Cardiac muscle cell (in vitro differentiated cells and primary cell): ENCODE measurements around the gene RBBP8NL. TPM values are rescaled to one million over a fixed set of nuclear protein-coding genes. Genes with fewer than 3 reads are reported as not detected.

ENCODE experiments used
- DNase-seq, 2 donors: peaks; one replicate each; pipeline versions ENCODE4 v3.0.0 to v3.0.0-alpha.2; 2010 to 2017; ENCODE audit warnings: low read depth in 1 of 2, low spot score in 1 of 2
- H3K27ac ChIP-seq: fragments of 200-600 bp; sonication (generic); 2 replicates; pipeline ENCODE4 v1.5.1; 2016
- H3K27me3 ChIP-seq: fragments of 200-600 bp; sonication (generic); 2 replicates; pipeline ENCODE4 v1.6.0; 2016; ENCODE audit warnings: control low read depth
- H3K36me3 ChIP-seq: fragments of 200-600 bp; sonication (generic); 2 replicates; pipeline ENCODE4 v1.5.1; 2016; ENCODE audit warnings: control low read depth
- H3K4me1 ChIP-seq: fragments of 200-600 bp; sonication (generic); 2 replicates; pipeline ENCODE4 v1.8.1; 2017; ENCODE audit warnings: low read depth, mild to moderate bottlenecking, mixed run types
- H3K4me3 ChIP-seq: fragments of 200-600 bp; sonication (generic); 2 replicates; pipeline ENCODE4 v1.5.1; 2016; ENCODE audit warnings: mild to moderate bottlenecking
- H3K9me3 ChIP-seq: fragments of 200-600 bp; sonication (generic); 2 replicates; pipeline ENCODE4 v1.5.1; 2017; ENCODE audit warnings: low read depth, mild to moderate bottlenecking, control low read depth
- polyA plus RNA-seq: library from polyadenylated mRNA; unstranded; fragments of >200 nt; fragmentation: Nextera tagmentation; extraction: Ambion mirVana; gene quantifications from 2 replicates; pipeline ENCODE4 v1.2.1, GENCODE V29; 2016
- total RNA-seq: library from RNA; depleted of rRNA; stranded (reverse); fragments of >200 nt; gene quantifications from 2 replicates; pipeline ENCODE4 v1.2.3, GENCODE V29; 2016
- TF ChIP-seq, protein P1 (sequence below): IDR thresholded peaks from 2 replicates; pipeline ENCODE4 v1.5.1; 2012; ENCODE audit warnings: low read depth, mild to moderate bottlenecking, low read length

The RBBP8NL gene
- total and polyA plus RNA-seq, 2 experiments from 2014 or later: not detected

DNA sequence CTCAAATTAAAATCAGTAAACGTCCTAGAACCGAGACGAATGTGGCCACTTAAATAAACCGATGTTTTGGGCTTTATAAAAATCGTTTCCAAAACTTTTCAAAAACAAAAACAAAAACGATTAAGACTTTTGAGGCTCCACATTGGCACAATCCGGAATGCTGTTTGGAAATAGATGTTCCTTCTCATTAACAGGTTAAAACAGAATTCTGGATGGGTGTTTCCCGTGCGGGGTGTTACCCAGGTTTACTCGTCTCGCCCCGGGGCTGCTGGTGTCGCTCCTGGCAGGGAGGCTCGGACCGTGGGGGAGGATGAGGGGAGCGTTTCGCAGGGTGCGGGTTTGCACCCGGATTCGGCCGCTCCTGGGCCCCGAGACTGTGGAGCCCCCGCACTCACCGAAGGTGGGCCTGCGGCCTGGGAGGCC is 47.3 kb upstream of the RBBP8NL start:
- Histone ChIP-seq H3K4me3 (peak overlapping the region; percentile 63), H3K4me1 (peaks cover 33% of the 10 kb centered on the region), H3K36me3 (no peaks in the 10 kb centered on the region), H3K27me3 (no peaks in the 10 kb centered on the region), H3K9me3 (no peaks in the 10 kb centered on the region), H3K27ac (peak overlapping the region; percentile 85)
- TF ChIP-seq, protein P1, sequence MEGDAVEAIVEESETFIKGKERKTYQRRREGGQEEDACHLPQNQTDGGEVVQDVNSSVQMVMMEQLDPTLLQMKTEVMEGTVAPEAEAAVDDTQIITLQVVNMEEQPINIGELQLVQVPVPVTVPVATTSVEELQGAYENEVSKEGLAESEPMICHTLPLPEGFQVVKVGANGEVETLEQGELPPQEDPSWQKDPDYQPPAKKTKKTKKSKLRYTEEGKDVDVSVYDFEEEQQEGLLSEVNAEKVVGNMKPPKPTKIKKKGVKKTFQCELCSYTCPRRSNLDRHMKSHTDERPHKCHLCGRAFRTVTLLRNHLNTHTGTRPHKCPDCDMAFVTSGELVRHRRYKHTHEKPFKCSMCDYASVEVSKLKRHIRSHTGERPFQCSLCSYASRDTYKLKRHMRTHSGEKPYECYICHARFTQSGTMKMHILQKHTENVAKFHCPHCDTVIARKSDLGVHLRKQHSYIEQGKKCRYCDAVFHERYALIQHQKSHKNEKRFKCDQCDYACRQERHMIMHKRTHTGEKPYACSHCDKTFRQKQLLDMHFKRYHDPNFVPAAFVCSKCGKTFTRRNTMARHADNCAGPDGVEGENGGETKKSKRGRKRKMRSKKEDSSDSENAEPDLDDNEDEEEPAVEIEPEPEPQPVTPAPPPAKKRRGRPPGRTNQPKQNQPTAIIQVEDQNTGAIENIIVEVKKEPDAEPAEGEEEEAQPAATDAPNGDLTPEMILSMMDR: no peak
- DNase-seq: no peak

DNA sequence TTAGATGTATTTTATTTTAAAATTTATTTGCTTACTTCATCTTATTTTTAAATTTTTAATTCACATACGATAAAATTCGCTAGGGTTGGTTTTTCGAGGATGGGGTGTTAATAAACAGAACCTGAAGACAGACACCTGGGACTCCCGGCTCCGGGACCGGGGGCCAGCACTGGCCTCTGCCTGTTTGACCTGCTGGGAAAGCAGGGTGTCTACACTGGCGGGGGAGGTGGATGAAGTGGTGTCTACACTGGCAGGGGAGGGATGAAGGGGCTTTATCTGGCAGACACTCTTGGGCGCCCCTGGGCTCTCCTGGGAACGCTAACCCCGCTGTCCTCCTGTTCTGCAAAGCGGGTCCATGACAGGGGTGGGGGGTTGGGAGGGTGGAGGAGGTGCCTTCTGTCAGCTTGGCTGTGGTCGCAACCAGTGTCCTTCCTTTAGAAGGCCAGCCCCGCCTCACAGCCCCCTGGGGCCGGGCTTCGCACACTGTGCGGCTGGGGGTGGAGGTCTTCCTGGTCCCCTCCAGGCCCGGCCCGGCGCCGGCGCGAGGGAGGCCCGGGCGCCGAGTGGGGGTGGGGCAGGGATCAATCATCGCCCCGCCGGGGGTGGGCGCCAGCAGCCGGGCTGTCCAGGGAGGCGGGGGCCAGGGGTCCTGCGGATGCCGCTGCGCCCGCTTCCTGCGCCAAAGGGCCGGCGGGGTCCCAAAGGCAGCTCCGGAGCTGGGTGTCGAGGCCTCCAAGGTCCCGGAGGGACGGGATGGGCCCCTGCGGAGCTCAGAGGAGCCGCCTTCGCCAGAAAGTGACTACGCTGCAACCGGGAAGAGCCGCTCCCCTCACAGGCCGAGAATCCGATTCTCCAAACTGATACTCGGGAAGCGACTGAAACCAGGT is 46.6 kb upstream of the RBBP8NL start:
- DNase-seq: peak in 1 of 2 donors; percentile 93
- Histone ChIP-seq H3K9me3 (no peaks in the 10 kb centered on the region), H3K36me3 (no peaks in the 10 kb centered on the region), H3K27me3 (no peaks in the 10 kb centered on the region), H3K4me1 (peaks cover 26% of the 10 kb centered on the region), H3K27ac (peak overlapping the region; percentile 85), H3K4me3 (peak overlapping the region; percentile 63)
- TF ChIP-seq, protein P1: no peak

DNA sequence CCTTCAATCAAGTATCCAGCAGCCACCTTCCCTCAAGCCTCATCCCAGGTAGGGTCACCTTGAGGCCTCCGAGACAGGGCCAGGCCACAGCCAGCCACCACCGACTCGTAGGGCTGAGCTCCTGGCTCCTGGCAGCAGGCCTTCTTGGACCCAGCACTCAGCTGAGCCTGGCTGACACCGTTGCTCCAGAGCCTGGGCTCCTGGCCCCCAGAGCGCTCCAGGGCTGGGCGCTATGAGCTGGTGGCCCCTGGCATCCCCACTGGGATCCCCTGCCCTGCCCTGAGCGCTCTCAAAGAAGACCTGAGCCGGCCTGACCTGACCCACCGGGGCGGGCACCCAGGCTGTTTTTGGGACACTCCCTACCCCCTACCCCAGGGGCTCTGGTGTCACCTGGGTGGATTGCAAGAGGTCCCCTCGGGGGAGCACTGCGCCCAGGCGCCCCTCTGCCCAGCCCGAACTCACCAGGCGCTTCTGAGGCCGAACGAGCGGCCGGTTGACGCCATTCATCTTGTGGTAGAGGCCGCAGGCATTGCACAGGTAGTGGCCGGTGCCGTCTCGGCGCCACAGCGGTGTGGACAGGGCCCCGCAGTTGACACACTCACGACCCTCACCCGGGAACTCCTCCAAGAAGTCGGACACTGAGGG is 45.7 kb upstream of the RBBP8NL start:
- no peak for DNase-seq
- Histone ChIP-seq H3K4me3 (peak overlapping the region; percentile 63), H3K27me3 (no peaks in the 10 kb centered on the region), H3K4me1 (peaks cover 20% of the 10 kb centered on the region), H3K27ac (peak overlapping the region; percentile 64), H3K36me3 (no peaks in the 10 kb centered on the region), H3K9me3 (no peaks in the 10 kb centered on the region)
- TF ChIP-seq, protein P1: no peak

DNA sequence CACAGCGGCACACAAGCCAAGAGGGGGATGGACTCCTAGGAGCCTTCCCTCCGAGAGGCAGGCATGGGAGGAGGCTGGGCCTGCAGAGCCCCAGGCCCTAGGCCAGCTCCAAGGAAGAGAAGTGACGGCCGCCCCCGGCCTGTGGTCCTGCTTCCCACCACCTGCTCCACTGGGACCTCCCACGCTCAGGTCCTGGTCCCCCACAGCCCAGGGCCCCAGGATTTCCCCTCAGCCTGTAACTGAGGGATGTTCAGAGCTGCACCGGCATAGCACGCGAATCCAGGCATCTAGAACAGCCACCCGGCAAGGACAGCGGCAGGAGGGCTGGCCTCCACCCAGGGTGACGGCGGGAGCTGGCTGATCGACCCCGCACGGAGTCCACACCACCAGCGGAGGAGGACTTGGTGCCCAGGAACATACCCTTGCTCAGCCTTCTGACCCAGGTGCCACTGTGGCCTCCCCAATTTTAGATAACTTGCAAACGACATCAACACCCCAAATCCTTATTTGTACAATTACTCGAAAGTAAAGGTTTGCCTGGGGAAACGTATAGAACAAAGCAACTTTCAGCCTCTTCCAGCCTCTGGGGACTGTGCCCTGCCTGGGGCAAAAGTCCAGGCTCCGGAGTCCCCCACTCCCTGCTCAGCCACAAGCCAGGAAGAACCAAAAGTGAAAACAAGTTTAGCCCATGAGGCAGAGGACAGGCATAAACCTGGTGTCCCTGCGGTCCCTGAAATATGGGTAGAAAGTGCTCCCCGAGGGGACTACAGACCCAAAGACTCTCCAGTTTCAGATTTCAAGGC is 45.0 kb upstream of the RBBP8NL start:
- DNase-seq: no peak
- H3K36me3 ChIP-seq: no peaks in the 10 kb centered on the region
- H3K4me3 ChIP-seq: no peak overlapping the region
- H3K9me3 ChIP-seq: no peaks in the 10 kb centered on the region
- H3K27ac ChIP-seq: peak overlapping the region; percentile 64
- no peaks in the 10 kb centered on the region for H3K27me3 ChIP-seq
- peaks cover 17% of the 10 kb centered on the region for H3K4me1 ChIP-seq
- TF ChIP-seq, protein P1: no peak

DNA sequence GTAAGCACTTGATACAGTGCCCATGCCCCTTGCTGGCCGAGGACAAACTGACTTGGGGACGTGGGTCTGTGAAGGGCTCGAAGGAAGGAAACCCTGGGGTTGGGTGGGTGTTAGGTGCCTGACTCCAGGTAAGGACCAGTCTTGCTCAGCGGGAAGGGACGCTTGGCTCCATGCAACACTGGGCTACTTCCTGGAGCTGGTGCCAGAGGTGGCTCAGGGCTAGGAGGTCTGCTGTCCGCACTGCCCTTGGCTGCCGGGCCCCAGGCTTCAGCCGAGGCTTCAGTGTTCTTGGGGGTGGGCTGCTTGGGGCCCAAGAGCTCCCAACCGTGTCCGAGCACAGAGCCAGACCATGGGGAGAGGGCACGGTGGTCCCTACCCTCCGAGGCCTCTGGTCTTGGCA is 43.1 kb upstream of the RBBP8NL start:
- Histone ChIP-seq H3K4me3 (no peak overlapping the region), H3K27ac (no peak overlapping the region), H3K9me3 (no peaks in the 10 kb centered on the region), H3K4me1 (peaks cover 17% of the 10 kb centered on the region), H3K36me3 (peaks cover 6% of the 10 kb centered on the region), H3K27me3 (no peaks in the 10 kb centered on the region)
- no peak for DNase-seq
- TF ChIP-seq, protein P1: no peak
